ENCODE data around the gene GLRX3.

The GLRX3 gene

DNA sequence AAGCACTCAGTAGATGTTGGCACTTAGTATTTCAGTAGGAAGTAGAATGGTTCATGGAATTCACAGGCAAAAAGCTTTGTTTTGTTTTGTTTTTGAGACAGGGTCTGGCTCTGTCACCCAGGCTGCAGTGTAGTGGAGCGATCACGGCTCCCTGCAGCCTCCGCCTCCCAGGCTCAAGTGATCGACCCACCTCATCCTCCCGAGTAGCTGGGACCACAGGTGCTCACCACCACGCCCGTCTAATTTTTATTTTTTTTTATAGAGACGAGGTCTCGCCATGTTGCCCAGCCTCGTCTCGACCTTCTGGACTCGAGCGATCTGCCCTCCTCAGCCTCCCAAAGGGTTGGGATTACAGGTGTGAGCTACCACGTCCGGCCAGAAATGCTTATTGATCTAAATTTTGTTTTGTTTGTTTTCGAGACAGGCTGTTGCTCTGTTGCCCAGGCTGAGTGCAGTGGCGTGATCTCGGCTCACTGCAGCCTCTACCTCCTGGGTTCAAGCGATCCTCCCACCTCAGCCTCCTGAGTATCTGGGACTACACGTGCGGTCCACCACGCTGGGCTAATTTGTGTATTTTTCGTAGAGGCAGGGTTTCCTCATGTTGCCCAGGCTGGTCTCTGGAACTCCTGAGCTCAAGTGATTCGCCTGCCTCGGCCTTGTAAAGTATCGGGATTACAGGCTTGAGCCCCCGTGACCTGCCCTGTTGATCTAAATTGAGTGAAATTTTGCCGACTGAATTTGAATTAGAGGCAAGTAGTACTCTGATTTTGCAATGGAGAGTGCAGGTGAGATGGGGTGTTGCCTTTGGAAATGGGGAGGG, 1.7 kb downstream of the GLRX3 start:
- DNase-seq (ENCODE audit: low spot score) (no peak), FAIRE-seq (no peak)

DNA sequence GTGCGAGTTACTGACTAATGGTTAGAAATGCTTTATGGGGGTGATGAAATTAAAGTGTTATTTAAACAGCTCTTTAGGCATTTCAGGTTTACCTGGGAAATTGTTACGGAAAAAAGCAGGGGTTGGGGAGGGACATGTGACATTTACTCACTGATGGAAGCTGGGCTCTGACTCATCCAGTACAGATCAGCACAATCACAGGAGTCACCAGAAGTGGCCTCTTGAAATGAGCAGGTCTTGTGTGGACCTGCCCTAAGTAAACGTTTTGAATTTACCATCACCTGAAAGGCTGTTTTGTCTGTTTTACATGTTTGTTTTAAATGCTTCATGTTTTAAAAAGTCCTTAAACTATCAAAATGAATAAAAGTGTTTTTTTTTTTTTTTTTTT, 2.3 kb downstream of the GLRX3 start:
- DNase-seq (ENCODE audit: low spot score) (peak; percentile 66), FAIRE-seq (peak; percentile 87)

DNA sequence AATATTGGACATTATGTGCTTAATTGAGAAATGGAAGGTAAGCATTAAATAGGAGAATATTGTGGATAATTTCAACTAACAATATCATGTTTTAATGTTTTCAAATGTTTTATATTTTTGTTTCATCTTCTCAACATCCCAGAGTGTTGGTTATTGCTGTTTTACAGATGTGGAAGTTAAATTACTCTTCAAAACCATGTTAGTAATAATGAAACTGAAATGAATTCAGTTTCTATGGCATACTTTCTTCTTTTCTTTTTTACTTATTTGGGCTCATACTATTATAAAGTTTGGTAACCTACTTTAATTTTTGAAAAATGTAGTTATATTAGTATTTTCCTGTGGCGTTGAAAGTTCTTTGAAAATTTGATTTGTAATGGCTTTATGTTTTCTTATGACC, 4.2 kb downstream of the GLRX3 start:
- no peak for FAIRE-seq
- no peak for DNase-seq (ENCODE audit: low spot score)

DNA sequence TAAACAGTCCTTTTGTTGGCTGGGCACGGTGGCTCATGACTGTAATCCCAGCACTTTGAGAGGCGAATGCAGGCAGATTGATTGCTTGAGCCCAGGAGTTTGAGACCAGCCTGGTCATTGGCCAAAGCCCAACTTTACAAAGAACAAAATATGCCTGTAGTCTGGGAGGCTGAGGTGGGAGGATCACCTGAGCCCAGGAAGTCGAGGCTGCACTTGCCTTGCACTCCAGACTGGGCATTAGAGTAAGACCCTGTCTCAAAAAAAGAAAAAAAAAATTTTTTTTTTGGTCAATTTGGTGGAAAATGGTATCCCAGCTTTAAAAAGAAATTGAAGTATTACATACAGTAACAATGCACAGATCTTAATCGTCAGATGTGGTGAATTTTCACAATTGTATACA, 4.8 kb downstream of the GLRX3 start:
- no peak for FAIRE-seq
- no peak for DNase-seq (ENCODE audit: low spot score)

GRCh38 chr10:130141460-130141859, 5.3 kb downstream of the GLRX3 start:
- no peak for DNase-seq (ENCODE audit: low spot score)
- FAIRE-seq: no peak

- DNase-seq (ENCODE audit: low spot score): no peak
- FAIRE-seq: no peak
Observed at GRCh38 chr10:130141878-130142277, 5.7 kb downstream of the GLRX3 start.

- DNase-seq (ENCODE audit: low spot score) (no peak), FAIRE-seq (no peak)
Observed at GRCh38 chr10:130146042-130146441, 9.9 kb downstream of the GLRX3 start.

DNA sequence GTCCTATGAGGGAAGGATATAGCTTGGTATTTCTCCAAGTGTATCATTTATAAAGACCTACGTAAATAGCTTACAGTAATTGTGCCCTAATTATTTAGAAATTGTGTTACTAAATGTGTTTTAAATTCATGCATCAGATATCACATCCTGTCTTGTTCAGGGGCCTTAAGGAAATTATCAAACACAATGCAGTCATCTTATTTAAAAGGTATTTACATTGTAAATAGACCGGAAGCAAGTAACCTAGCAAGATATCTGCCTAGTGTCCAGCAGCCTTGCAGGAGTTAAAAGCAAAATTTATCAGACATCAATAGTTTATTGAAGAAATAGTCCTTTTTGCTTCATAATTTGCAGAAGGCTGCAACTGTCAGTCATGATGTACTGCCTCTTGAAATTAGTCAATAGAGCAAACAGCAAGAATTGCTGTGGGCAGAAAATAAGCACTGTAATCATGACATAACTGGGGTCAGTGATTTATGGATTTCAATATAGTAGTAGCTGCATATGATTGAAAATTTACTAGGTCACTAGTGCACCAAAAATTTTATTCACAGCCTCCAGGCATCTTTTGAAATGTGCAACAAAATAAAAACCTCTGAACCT, 23.1 kb downstream of the GLRX3 start:
- DNase-seq (ENCODE audit: low spot score) (no peak), FAIRE-seq (no peak)

DNA sequence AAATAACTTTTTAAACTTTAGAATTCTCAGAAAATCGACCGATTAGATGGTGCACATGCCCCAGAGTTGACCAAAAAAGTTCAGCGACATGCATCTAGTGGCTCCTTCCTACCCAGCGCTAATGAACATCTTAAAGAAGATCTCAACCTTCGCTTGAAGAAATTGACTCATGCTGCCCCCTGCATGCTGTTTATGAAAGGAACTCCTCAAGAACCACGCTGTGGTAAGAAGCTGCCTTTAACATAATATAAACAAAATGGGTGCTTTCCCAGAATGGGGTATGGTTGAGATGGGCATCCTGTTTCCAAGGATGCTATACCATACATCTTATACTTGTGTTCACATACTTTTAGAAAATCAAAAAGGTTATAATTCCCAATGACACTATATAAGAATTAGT, 24.6 kb downstream of the GLRX3 start:
- FAIRE-seq: no peak
- DNase-seq (ENCODE audit: low spot score): no peak

GRCh38 chr10:130161331-130161730, 25.1 kb downstream of the GLRX3 start:
- FAIRE-seq (no peak), DNase-seq (ENCODE audit: low spot score) (no peak)

DNA sequence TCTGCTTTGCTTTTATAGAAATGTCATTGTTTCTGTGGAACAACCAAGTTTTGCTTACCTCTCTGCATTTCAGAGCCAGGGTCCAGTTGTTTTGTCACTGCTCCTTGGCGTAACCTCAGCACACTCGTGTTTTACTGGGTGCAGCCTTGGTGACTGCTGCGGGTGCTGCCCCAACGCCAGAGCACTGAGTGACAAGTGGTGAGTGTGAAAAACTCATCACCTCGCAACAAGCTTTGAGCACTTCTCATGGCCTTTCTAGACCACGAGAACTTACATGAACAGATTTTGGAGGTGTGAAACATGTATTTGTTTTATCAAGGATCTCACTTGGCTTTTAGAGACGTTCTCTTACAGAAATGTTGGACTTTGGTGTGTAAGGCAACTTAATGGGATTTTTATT, 31.0 kb downstream of the GLRX3 start:
- DNase-seq (ENCODE audit: low spot score): no peak
- no peak for FAIRE-seq

GRCh38 chr10:130167707-130168106, 31.5 kb downstream of the GLRX3 start:
- DNase-seq (ENCODE audit: low spot score): no peak
- no peak for FAIRE-seq

DNA sequence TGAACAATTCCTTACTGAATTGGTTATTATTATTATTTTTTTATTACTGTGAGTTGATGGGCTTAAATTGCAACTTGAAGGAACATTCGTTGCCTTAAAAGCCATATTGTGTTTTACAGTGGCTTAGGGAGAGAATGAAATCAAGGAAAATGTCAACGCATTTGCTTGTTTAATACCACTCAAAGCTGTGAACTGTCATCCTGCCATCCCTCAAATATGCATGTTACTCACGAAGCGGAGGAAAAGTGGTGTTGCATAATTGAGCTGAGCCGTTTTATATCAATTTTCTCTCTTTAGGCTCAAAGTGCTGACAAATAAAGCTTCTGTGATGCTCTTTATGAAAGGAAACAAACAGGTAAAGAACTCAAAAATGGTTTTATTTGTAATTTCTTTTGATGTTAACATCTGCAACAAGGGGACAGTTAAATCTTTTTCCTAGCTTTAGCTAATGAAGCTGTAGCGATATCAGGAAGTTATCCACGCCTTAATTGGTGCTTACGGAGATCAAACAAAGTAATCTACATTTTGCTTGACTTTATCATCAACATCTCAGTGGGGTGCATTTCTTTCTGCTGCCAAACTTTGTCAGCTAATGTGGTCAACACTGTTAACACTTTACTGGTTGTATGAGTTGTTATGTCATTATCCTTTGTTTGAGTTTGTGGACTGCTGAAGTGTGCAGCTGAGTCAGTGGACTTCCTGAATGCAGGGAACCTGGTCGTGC, 33.1 kb downstream of the GLRX3 start:
- DNase-seq (ENCODE audit: low spot score) (peak; percentile 40), FAIRE-seq (no peak)

GRCh38 chr10:130171196-130171595, 35.0 kb downstream of the GLRX3 start:
- FAIRE-seq (no peak), DNase-seq (ENCODE audit: low spot score) (no peak)

GRCh38 chr10:130174328-130174727, 38.1 kb downstream of the GLRX3 start:
- DNase-seq (ENCODE audit: low spot score) (no peak), FAIRE-seq (no peak)

DNA sequence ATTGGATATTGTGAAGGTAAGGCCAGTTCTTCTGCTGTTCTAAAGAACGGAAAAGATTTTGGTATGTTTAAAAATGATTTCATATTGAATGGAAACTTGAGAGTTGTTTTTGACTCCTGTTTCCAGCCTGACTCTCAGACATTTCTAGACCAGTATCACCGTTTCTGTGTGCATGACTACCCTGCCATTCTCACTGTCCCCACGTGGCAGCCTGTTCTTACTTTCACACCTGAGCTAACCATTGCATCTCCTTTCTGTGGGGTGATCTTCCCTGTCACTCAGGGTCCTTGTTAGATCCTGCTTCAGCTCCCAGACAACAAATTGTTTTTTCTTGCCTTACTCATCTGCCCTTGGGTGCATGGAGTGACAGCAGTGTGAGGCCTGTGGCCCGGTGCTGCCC, 38.9 kb downstream of the GLRX3 start:
- DNase-seq (ENCODE audit: low spot score): no peak
- FAIRE-seq: no peak

DNA sequence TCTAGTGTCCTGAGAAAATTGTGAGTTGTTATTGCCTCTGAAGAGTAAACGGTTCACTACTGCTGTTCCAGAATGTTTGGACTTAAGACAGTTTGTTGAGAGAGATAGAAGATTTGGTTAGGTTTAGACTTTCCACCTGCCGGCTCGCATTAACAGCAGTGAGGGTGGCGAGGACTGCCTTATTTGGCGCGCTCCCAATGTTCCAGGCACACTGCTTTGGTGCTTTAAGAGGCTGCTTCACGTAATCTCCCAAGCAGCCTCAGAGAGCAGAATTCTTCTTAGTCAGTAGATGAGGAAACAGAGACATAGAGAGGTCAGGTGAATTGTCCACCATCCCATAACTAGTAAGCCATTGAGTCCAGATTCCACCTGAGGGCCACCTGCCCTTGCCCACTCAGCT, 41.1 kb downstream of the GLRX3 start:
- FAIRE-seq (no peak), DNase-seq (ENCODE audit: low spot score) (no peak)

DNA sequence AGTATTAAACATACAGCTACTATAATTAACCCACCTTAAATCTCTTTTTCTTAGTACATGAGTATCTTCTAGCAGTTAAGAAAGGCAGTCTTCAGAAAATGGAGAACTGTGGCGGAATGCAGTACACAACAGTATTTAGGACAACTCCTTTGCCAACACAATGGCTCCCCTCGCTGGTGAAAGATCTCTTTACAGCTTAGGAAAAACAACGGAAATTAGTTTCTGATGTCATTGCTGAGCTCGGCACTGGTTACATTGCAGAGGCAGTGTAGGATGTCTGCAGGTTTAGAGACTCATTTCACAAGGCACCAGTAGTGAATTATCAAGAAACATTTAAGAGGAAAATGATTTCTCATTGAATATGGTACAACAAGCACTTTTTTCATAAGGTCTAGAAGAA, 43.4 kb downstream of the GLRX3 start:
- DNase-seq (ENCODE audit: low spot score) (no peak), FAIRE-seq (no peak)

- no peak for FAIRE-seq
- DNase-seq (ENCODE audit: low spot score): no peak
Observed at GRCh38 chr10:130180416-130180815, 44.2 kb downstream of the GLRX3 start.

GRCh38 chr10:130181858-130182257, 45.7 kb downstream of the GLRX3 start:
- DNase-seq (ENCODE audit: low spot score) (no peak), FAIRE-seq (no peak)

DNA sequence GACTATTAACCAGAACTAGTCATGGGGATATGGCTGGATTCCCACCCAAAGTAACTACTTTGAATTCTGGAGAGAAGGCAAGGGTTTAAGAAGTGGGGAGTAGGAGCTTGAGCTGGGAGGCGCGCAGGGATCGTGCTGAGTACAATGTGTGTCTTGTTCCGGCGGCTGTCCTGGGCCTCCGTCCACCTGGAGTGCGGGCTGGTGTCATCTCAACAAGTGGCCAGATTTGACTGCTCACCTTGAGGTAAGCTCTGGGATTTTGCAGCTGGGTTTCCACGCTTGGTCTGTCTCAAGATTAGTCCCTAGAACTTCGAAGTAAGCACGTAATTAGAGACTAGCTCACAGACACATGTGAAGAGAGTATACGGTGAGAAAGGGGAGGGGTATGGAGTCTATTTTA, 49.4 kb downstream of the GLRX3 start:
- DNase-seq (ENCODE audit: low spot score): no peak
- no peak for FAIRE-seq

Measured in RCC 7860 (cell line).